Globus pallidus (tissue), 1 donor: ENCODE results near the gene SETDB2.
A peak's percentile ranks its signal among the peaks of the same experiment; 100 is the strongest.

Experiments used
- DNase-seq: peaks from one replicate; pipeline ENCODE4 v3.0.0-alpha.2; 2015; ENCODE audit warnings: low spot score

Gene SETDB2

GRCh38 chr13:49443704-49444523, at the start of gene SETDB2, which contains the start of gene CAB39L:
Gene SETDB2 (plus strand): TSS chr13:49444274. CDS start chr13:49451894, 7,620 bp downstream.
Gene CAB39L (minus strand): TSS chr13:49444064. CDS start chr13:49382910, 61,154 bp downstream.
- DNase-seq = peak; percentile 99

GRCh38 chr13:49395451-49395865, 48.6 kb upstream of the SETDB2 start:
- DNase-seq = no peak

GRCh38 chr13:49395878-49396380, 48.1 kb upstream of the SETDB2 start:
- no peak for DNase-seq

- DNase-seq = no peak
Measured at GRCh38 chr13:49399801-49400472, 44.1 kb upstream of the SETDB2 start.

GRCh38 chr13:49400755-49401659, 43.1 kb upstream of the SETDB2 start:
- peak; percentile 76 for DNase-seq

GRCh38 chr13:49403996-49404702, 39.9 kb upstream of the SETDB2 start:
- no peak for DNase-seq

GRCh38 chr13:49404703-49405020, 39.4 kb upstream of the SETDB2 start:
- DNase-seq = no peak

- DNase-seq = no peak
Measured at GRCh38 chr13:49407068-49407467, 37.0 kb upstream of the SETDB2 start.

- no peak for DNase-seq
Measured at GRCh38 chr13:49407936-49408335, 36.1 kb upstream of the SETDB2 start.

GRCh38 chr13:49409008-49409407, 35.1 kb upstream of the SETDB2 start:
- DNase-seq = no peak

GRCh38 chr13:49410006-49410405, 34.1 kb upstream of the SETDB2 start:
- DNase-seq = no peak

GRCh38 chr13:49410477-49410876, 33.6 kb upstream of the SETDB2 start:
- no peak for DNase-seq

- no peak for DNase-seq
Measured at GRCh38 chr13:49411353-49411752, 32.7 kb upstream of the SETDB2 start.

- no peak for DNase-seq
Measured at GRCh38 chr13:49412749-49413148, 31.3 kb upstream of the SETDB2 start.

GRCh38 chr13:49417161-49417560, 26.9 kb upstream of the SETDB2 start:
- DNase-seq = no peak

- no peak for DNase-seq
Measured at GRCh38 chr13:49418206-49418605, 25.9 kb upstream of the SETDB2 start.

- no peak for DNase-seq
Measured at GRCh38 chr13:49419276-49419675, 24.8 kb upstream of the SETDB2 start.

GRCh38 chr13:49421391-49421790, 22.7 kb upstream of the SETDB2 start:
- no peak for DNase-seq

- DNase-seq = no peak
Measured at GRCh38 chr13:49424011-49424560, 20.0 kb upstream of the SETDB2 start.

- DNase-seq = no peak
Measured at GRCh38 chr13:49428041-49428763, 15.9 kb upstream of the SETDB2 start.

- DNase-seq = no peak
Measured at GRCh38 chr13:49429121-49429520, 15.0 kb upstream of the SETDB2 start.
